ENCODE results near the gene L3MBTL4.
"Not testable (repeated sequence)": the region's sequence is repeated elsewhere in the genome, so short reads cannot be mapped to it uniquely, and the experiment has no call there.

Gene L3MBTL4

GRCh38 chr18:6202861-6203260 is 211.8 kb downstream of the L3MBTL4 start:
- TF ChIP-seq POLR2A (IDR thresholded peaks at IDR 0.05; ENCODE audit: low read depth, low read length): no peak
- TF ChIP-seq POLR2AphosphoS5 (IDR thresholded peaks at IDR 0.05; ENCODE audit: low read depth, low read length): no peak
- TF ChIP-seq TAF1 (IDR thresholded peaks at IDR 0.05; ENCODE audit: borderline replicate concordance, low read depth, low read length): no peak
- DNase-seq (ENCODE audit: insufficient read length) (no peak), FAIRE-seq (no peak)

- FAIRE-seq (no peak), DNase-seq (ENCODE audit: insufficient read length) (no peak)
- TF ChIP-seq POLR2A (IDR thresholded peaks at IDR 0.05; ENCODE audit: low read depth, low read length) (no peak), TAF1 (IDR thresholded peaks at IDR 0.05; ENCODE audit: borderline replicate concordance, low read depth, low read length) (no peak), POLR2AphosphoS5 (IDR thresholded peaks at IDR 0.05; ENCODE audit: low read depth, low read length) (no peak)
Observed at GRCh38 chr18:6200204-6200774, 214.4 kb downstream of the L3MBTL4 start.

DNA sequence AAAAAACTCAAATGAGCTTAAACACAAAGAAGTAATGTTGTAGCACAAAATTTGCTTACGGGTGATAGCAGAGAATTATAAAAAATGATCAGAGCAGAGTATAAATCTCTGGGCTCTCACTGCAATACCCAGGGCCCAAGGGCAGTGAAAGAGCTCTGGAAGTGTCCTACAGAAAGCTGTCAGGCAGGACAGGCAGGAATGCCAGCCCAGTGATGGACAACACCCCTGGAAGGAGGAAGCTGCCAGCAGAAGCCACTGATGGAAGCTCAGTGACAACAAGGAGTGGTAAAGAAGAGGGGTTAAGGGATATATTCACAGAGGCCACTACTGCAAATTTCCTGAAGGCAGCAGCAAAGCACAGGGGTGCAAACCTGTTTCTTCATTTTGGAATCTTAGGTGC is 214.9 kb downstream of the L3MBTL4 start:
- no peak for FAIRE-seq
- no peak for DNase-seq (ENCODE audit: insufficient read length)

DNA sequence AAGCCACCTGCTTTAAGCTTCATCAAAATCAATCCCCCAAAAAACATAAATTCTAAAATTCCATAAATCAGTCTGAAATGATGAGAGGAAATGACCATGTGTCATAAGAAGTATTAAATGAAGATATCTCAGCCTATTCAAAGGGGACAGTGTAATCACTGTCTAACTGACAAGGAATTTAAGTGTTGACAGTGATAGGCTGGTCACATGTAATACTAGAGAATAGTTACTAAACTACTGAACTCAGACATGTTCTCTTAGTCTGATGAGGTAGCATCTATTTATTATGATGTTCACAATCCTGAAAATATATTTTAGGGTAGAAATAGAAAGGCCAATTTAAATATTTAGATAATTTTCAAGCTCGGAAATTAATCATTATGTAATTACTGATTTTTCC is 216.1 kb downstream of the L3MBTL4 start:
- DNase-seq (ENCODE audit: insufficient read length) (no peak), FAIRE-seq (no peak)
- TF ChIP-seq TAF1 (IDR thresholded peaks at IDR 0.05; ENCODE audit: borderline replicate concordance, low read depth, low read length) (no peak), POLR2AphosphoS5 (IDR thresholded peaks at IDR 0.05; ENCODE audit: low read depth, low read length) (no peak), POLR2A (IDR thresholded peaks at IDR 0.05; ENCODE audit: low read depth, low read length) (no peak)

More for the DNA sequence above, 214.9 kb downstream of the L3MBTL4 start:
- no peak for TF ChIP-seq POLR2A (IDR thresholded peaks at IDR 0.05; ENCODE audit: low read depth, low read length)
- no peak for TF ChIP-seq TAF1 (IDR thresholded peaks at IDR 0.05; ENCODE audit: borderline replicate concordance, low read depth, low read length)
- no peak for TF ChIP-seq POLR2AphosphoS5 (IDR thresholded peaks at IDR 0.05; ENCODE audit: low read depth, low read length)

DNA sequence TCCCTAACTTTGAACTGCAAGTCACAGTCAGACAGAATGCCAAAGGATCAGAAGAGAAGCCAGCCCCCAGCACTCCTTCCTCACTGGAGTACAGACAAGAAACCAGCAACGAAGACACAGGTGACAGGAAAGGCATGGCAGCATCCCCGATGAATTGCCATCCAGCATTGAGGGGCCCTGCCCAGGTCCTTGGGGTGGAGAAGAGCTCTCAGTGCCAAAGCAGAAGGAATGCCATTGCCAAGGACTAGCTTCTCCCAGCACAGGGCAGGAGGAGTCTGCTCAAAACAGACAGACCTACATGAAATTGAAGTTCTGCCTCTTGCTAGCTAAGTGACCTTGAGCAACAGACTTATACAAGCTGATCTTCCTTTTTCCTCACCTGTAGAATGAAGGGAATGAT is 220.1 kb downstream of the L3MBTL4 start:
- DNase-seq (ENCODE audit: insufficient read length) (no peak), FAIRE-seq (no peak)
- no peak for TF ChIP-seq POLR2AphosphoS5 (IDR thresholded peaks at IDR 0.05; ENCODE audit: low read depth, low read length)
- no peak for TF ChIP-seq TAF1 (IDR thresholded peaks at IDR 0.05; ENCODE audit: borderline replicate concordance, low read depth, low read length)
- TF ChIP-seq POLR2A (IDR thresholded peaks at IDR 0.05; ENCODE audit: low read depth, low read length): no peak

DNA sequence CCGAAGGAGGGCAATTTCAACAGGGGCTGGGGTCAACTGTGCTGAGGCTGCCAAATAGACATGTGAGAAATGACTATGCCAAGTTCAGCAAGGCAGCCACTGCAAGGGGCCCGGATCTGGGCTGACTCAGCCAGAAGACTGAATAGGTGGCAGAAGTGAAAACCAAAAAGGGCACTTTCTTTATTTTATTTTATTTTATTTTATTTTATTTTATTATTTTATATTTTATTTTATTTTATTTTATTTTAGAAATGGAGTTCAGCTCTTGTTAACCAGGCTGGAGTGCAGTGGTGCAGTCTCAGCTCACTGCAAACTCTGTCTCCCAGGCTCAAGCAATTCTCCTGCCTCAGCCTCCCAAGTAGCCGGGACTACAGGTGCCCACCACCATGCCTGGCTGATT is 228.9 kb downstream of the L3MBTL4 start:
- not testable (repeated sequence) for DNase-seq (ENCODE audit: insufficient read length); FAIRE-seq

- no peak for TF ChIP-seq POLR2A (IDR thresholded peaks at IDR 0.05; ENCODE audit: low read depth, low read length)
- DNase-seq (ENCODE audit: insufficient read length): no peak
- no peak for FAIRE-seq
Observed at GRCh38 chr18:6174983-6175745, 239.5 kb downstream of the L3MBTL4 start.

- DNase-seq (ENCODE audit: insufficient read length) (no peak), FAIRE-seq (no peak)
- TF ChIP-seq POLR2AphosphoS5 (IDR thresholded peaks at IDR 0.05; ENCODE audit: low read depth, low read length) (no peak), POLR2A (IDR thresholded peaks at IDR 0.05; ENCODE audit: low read depth, low read length) (no peak), TAF1 (IDR thresholded peaks at IDR 0.05; ENCODE audit: borderline replicate concordance, low read depth, low read length) (no peak)
Observed at GRCh38 chr18:6170604-6171003, 244.1 kb downstream of the L3MBTL4 start.

DNA sequence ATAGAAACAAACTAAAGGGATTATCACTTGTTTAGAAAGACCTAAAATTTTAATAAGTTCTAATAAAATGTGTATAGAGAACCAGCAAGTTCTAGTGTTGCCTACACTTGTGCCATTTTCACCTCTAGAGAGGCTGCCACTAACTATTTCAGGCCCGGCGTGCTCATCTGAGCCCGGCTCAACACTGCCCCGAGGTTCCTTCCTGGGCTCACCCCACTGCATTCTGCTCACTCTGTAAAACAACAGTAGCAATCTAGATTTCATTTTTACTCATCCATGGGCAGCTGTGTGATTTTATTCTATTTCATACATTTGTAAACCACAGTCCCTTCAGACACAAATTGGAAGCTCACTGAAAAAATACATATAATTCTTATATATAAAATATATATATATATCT is 253.2 kb downstream of the L3MBTL4 start:
- FAIRE-seq (no peak), DNase-seq (ENCODE audit: insufficient read length) (no peak)
- TF ChIP-seq TAF1 (IDR thresholded peaks at IDR 0.05; ENCODE audit: borderline replicate concordance, low read depth, low read length): no peak
- no peak for TF ChIP-seq POLR2AphosphoS5 (IDR thresholded peaks at IDR 0.05; ENCODE audit: low read depth, low read length)
- no peak for TF ChIP-seq POLR2A (IDR thresholded peaks at IDR 0.05; ENCODE audit: low read depth, low read length)

GRCh38 chr18:6159426-6159825 is 255.3 kb downstream of the L3MBTL4 start:
- FAIRE-seq: no peak
- no peak for DNase-seq (ENCODE audit: insufficient read length)
- TF ChIP-seq POLR2A (IDR thresholded peaks at IDR 0.05; ENCODE audit: low read depth, low read length) (no peak), TAF1 (IDR thresholded peaks at IDR 0.05; ENCODE audit: borderline replicate concordance, low read depth, low read length) (no peak)

DNA sequence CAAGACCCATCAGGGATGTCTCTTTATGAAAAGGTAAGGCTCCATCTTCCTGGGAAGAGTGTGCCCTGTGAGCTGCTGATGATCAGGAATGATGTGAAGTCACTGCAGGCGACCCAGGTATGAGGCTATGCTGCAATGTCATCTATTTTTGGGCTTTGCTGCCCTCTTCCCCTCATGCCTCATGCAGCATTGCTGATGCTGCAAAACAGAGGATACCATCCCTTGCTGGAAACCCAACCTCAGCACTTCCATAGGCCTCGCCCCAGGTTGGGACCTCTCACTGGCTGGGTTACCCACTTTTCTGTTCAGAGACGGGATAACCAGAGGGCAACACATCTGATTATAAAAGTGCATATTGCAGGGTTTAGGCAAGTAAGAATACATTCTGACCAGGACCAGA is 255.8 kb downstream of the L3MBTL4 start:
- no peak for FAIRE-seq
- DNase-seq (ENCODE audit: insufficient read length): no peak
- TF ChIP-seq POLR2A (IDR thresholded peaks at IDR 0.05; ENCODE audit: low read depth, low read length): no peak

DNA sequence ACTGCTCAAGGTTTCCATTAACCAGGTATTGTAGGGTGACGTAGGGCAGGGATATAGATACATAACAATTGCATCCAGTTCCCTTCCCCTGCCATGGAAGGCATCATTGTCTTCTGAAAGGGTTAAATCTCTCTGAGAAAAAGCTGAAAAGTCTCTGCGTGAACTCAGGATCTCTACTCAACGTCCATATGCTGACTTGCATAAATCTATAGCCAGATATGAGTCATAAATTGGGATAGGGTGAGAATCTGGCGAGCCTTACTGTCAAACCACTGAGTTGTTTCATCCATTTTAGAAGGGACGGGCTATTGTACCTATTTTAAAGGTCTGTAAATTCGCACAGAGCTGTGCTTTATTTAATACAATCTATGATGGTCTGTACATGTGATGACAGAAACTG is 258.3 kb downstream of the L3MBTL4 start:
- FAIRE-seq (no peak), DNase-seq (ENCODE audit: insufficient read length) (no peak)
- no peak for TF ChIP-seq TAF1 (IDR thresholded peaks at IDR 0.05; ENCODE audit: borderline replicate concordance, low read depth, low read length)
- no peak for TF ChIP-seq POLR2A (IDR thresholded peaks at IDR 0.05; ENCODE audit: low read depth, low read length)
- no peak for TF ChIP-seq POLR2AphosphoS5 (IDR thresholded peaks at IDR 0.05; ENCODE audit: low read depth, low read length)

GRCh38 chr18:6155707-6156106 is 259.0 kb downstream of the L3MBTL4 start:
- FAIRE-seq (no peak), DNase-seq (ENCODE audit: insufficient read length) (no peak)
- TF ChIP-seq POLR2AphosphoS5 (IDR thresholded peaks at IDR 0.05; ENCODE audit: low read depth, low read length) (no peak), TAF1 (IDR thresholded peaks at IDR 0.05; ENCODE audit: borderline replicate concordance, low read depth, low read length) (no peak)

All from GM12892 (cell line).